DMS79 treated with DMSO at 0.1 percent for 48 hours (cell line): ENCODE data around the gene POLR2C.
A peak's percentile ranks its signal among the peaks of the same experiment; 100 is the strongest.
"Not testable (repeated sequence)": the region's sequence is repeated elsewhere in the genome, so short reads cannot be mapped to it uniquely, and the experiment has no call there.

Experiments used
- DNase-seq: peaks from one replicate; lab custom pipeline; 2025; lab: John Stamatoyannopoulos, UW

The POLR2C gene

GRCh38 chr16:57479976-57480753 lies 17.7 kb downstream of the POLR2C start:
- DNase-seq = no peak

- no peak for DNase-seq
Observed at GRCh38 chr16:57480754-57481230, 18.3 kb downstream of the POLR2C start.

GRCh38 chr16:57481421-57481820 lies 18.9 kb downstream of the POLR2C start:
- no peak for DNase-seq

- DNase-seq = no peak
Observed at GRCh38 chr16:57482845-57483545, 20.5 kb downstream of the POLR2C start.

GRCh38 chr16:57483725-57484514 lies 21.4 kb downstream of the POLR2C start:
- no peak for DNase-seq

- no peak for DNase-seq
Observed at GRCh38 chr16:57484515-57485005, 22.1 kb downstream of the POLR2C start.

- DNase-seq = no peak
Observed at GRCh38 chr16:57485091-57485915, 22.8 kb downstream of the POLR2C start.

- peak; percentile 3 for DNase-seq
Observed at GRCh38 chr16:57485916-57486857, 23.7 kb downstream of the POLR2C start, which contains the start of gene DOK4. TSS of gene DOK4 (minus strand) at chr16:57486493. CDS start at chr16:57479507, 6,986 bp downstream.

GRCh38 chr16:57486858-57487834 lies 24.7 kb downstream of the POLR2C start:
- DNase-seq = no peak

- DNase-seq = no peak
Observed at GRCh38 chr16:57489229-57489628, 26.8 kb downstream of the POLR2C start.

GRCh38 chr16:57493767-57494166 lies 31.3 kb downstream of the POLR2C start:
- DNase-seq = no peak

- DNase-seq = no peak
Observed at GRCh38 chr16:57497121-57497520, 34.6 kb downstream of the POLR2C start.

GRCh38 chr16:57498031-57498430 lies 35.6 kb downstream of the POLR2C start:
- DNase-seq = no peak

GRCh38 chr16:57499941-57500340 lies 37.5 kb downstream of the POLR2C start:
- DNase-seq = not testable (repeated sequence)

- DNase-seq = no peak
Observed at GRCh38 chr16:57500578-57501111, 38.2 kb downstream of the POLR2C start.

- peak; percentile 2 for DNase-seq
Observed at GRCh38 chr16:57501492-57501891, 39.0 kb downstream of the POLR2C start.

- DNase-seq = peak; percentile 53
Observed at GRCh38 chr16:57502048-57502775, 39.7 kb downstream of the POLR2C start.

- DNase-seq = peak; percentile 74
Observed at GRCh38 chr16:57503366-57503765, 40.9 kb downstream of the POLR2C start.
